GM12878 (cell line): ENCODE measurements around the gene ILF2. TPM values are rescaled to one million over a fixed set of nuclear protein-coding genes. Genes with fewer than 3 reads are reported as not detected.

Experiments
- ATAC-seq: fragments of 200-7000 bp; cut with Tn5 transposase; 3 replicates; pipeline ENCODE4 v1.9.1; 2020; ENCODE audit warnings: mild to moderate bottlenecking, moderate library complexity
- BruUV-seq: library from RNA; stranded (reverse); fragments of 400-500 nt; replicated peaks from 2 replicates; lab custom pipeline; 2021; lab: Mats Ljungman, UMichigan
- CTCF ChIA-PET: fragments of 300-600 bp; sonication (Branson Sonifier 250); formaldehyde crosslinking; extraction: SDS; loops from one replicate; lab custom pipeline; 2021; ENCODE audit warnings: inconsistent platforms; lab: Yijun Ruan, JAX
- POLR2A ChIA-PET: fragments of 350-600 bp; formaldehyde crosslinking; extraction: SDS; loops from one replicate; lab custom pipeline; 2021; ENCODE audit warnings: inconsistent platforms; lab: Charles Lee
- RAD21 ChIA-PET: fragments of 300-600 bp; sonication (Branson Sonifier 250); formaldehyde crosslinking; loops from one replicate; lab custom pipeline; 2023; ENCODE audit warnings: antibody characterized with exemption; ENCODE audit not compliant: unreplicated experiment; lab: Charles Lee
- SMC1A ChIA-PET: fragments of 300-600 bp; sonication (Branson Sonifier 250); formaldehyde crosslinking; loops from one replicate; lab custom pipeline; 2023; ENCODE audit not compliant: unreplicated experiment, uncharacterized antibody; lab: Charles Lee
- DNase-seq: peaks from one replicate; pipeline ENCODE4 v3.0.0-alpha.2; 2011; ENCODE audit warnings: low read depth, low spot score
- FAIRE-seq: peaks from 3 replicates; lab custom pipeline; 2011; peaks lifted over from hg19 to GRCh38; lab: Jason Lieb, UNC
- H2AFZ ChIP-seq: 2 replicates; pipeline ENCODE4 v1.6.0; 2011; ENCODE audit warnings: low read depth, low read length, control low read depth; ENCODE audit not compliant: control insufficient read depth
- H3K27ac ChIP-seq: 2 replicates; pipeline ENCODE4 v1.5.1; 2011; ENCODE audit warnings: control low read depth; ENCODE audit not compliant: control insufficient read depth, insufficient read depth
- H3K27me3 ChIP-seq, 2 experiments: replicated peaks in 1 of 2; 2 replicates each; pipeline versions ENCODE4 v1.6.0 to v1.6.1; 2011; ENCODE audit warnings: low read length in 1 of 2; ENCODE audit not compliant: control insufficient read depth in 2 of 2, insufficient read depth in 2 of 2
- H3K36me3 ChIP-seq, 2 experiments: 2 replicates each; pipeline ENCODE4 v1.5.1; 2011; ENCODE audit warnings: low read length in 1 of 2; ENCODE audit not compliant: control insufficient read depth in 2 of 2, insufficient read depth in 2 of 2
- H3K4me1 ChIP-seq: 2 replicates; pipeline ENCODE4 v1.6.1; 2011; ENCODE audit warnings: mild to moderate bottlenecking, low read length, moderate library complexity, mixed read lengths; ENCODE audit not compliant: control insufficient read depth, insufficient read depth
- H3K4me2 ChIP-seq: 2 replicates; pipeline ENCODE4 v1.6.0; 2011; ENCODE audit warnings: control low read depth; ENCODE audit not compliant: control insufficient read depth, insufficient read depth
- H3K4me3 ChIP-seq: fragments of 200-600 bp; sonication (generic); 2 replicates; pipeline ENCODE4 v1.5.1; 2016
- H3K79me2 ChIP-seq: 2 replicates; pipeline ENCODE4 v1.6.0; 2011; ENCODE audit warnings: low read length; ENCODE audit not compliant: control insufficient read depth, insufficient read depth
- H3K9ac ChIP-seq: 2 replicates; pipeline ENCODE4 v1.8.0; 2011; ENCODE audit warnings: low read length, control low read depth, mixed read lengths; ENCODE audit not compliant: control insufficient read depth, insufficient read depth
- H3K9me3 ChIP-seq: replicated peaks from 3 replicates; pipeline ENCODE4 v1.5.1; 2011; ENCODE audit warnings: mild to moderate bottlenecking, low read length; ENCODE audit not compliant: control insufficient read depth, insufficient read depth
- H4K20me1 ChIP-seq: 2 replicates; pipeline ENCODE4 v1.6.0; 2011; ENCODE audit not compliant: control insufficient read depth, insufficient read depth
- CHD1 ChIP-seq: IDR thresholded peaks from 2 replicates; pipeline ENCODE4 v1.6.1; 2012; ENCODE audit warnings: low read depth, low read length, improper control_type of control experiment
- FOXK2 ChIP-seq: fragments of 450-650 bp; IDR thresholded peaks from 2 replicates; pipeline ENCODE4 v1.6.1; 2017; ENCODE audit warnings: mild to moderate bottlenecking, moderate library complexity
- IRF5 ChIP-seq: fragments of 450-650 bp; IDR thresholded peaks from 2 replicates; pipeline ENCODE4 v1.6.1; 2017; ENCODE audit warnings: borderline replicate concordance
- JUND ChIP-seq: IDR thresholded peaks from 2 replicates; pipeline ENCODE4 v1.6.1; 2012; ENCODE audit warnings: low read depth, mild to moderate bottlenecking, low read length, improper control_type of control experiment, moderate library complexity
- NFYB ChIP-seq: IDR thresholded peaks from 2 replicates; pipeline ENCODE4 v1.6.1; 2011; ENCODE audit warnings: low read depth, mild to moderate bottlenecking, low read length, improper control_type of control experiment, moderate library complexity; ENCODE audit not compliant: insufficient read depth
- RELB ChIP-seq: fragments of 450-650 bp; IDR thresholded peaks from 2 replicates; pipeline ENCODE4 v1.6.1; 2017; ENCODE audit warnings: low read depth, mild to moderate bottlenecking, moderate library complexity
- YY1 ChIP-seq: IDR thresholded peaks from 2 replicates; pipeline ENCODE4 v1.6.1; 2011; ENCODE audit warnings: low read depth, mild to moderate bottlenecking, low read length
- WGBS: methylation state at CpG from one replicate; pipeline ENCODE4 v1.1.6; 2016; ENCODE audit warnings: low lambda C conversion rate; ENCODE audit not compliant: insufficient replicate concordance, insufficient coverage; ENCODE audit errors: missing lambda C conversion rate; 5-methylcytosine and 5-hydroxymethylcytosine counted together
- in situ Hi-C: fragments of 300-500 bp; cut with MboI; formaldehyde crosslinking; loops from 9 replicates; pipeline ENCODE4 v1.14.3; 2018; ENCODE audit warnings: mixed read lengths
- intact Hi-C: fragments of 100-400 bp; cut with micrococcal nuclease; formaldehyde crosslinking; loops from one replicate; pipeline ENCODE4 v1.14.2; 2022; ENCODE audit not compliant: unreplicated experiment
- polyA plus RNA-seq, 11 experiments: library from polyadenylated mRNA; depleted of rRNA in 4 of 11; unstranded in 6 of 11; stranded (reverse) in 5 of 11; fragments of >200 nt; fragmentation: Nextera tagmentation in 4 of 11; fragmentation: Illumina TruSeq in 1 of 11; extraction: Ambion mirVana in 4 of 11; extraction: Trizol in 1 of 11; gene quantifications; 1 replicate in 1 of 11; 2 replicates in 10 of 11; pipeline versions ENCODE4 v1.2.1 to v1.2.3, GENCODE V29; 2011 to 2016; ENCODE audit warnings: inconsistent platforms in 2 of 11, missing spikeins in 2 of 11, low read depth in 1 of 11
- total RNA-seq, 4 experiments: library from RNA; depleted of rRNA in 3 of 4; stranded (reverse); fragments of >200 nt in 3 of 4; fragmentation: Illumina TruSeq in 1 of 4; extraction: Trizol in 1 of 4; gene quantifications; 2 replicates each; pipeline versions ENCODE4 v1.2.1 to v1.2.3, GENCODE V29; 2013 to 2021

The ILF2 gene
- total and polyA plus RNA-seq, 10 of the 15 experiments (the other 5 are each of a cell fraction or from before 2014, with no cell fraction given): 261 to 520 (median 449) TPM

GRCh38 chr1:153636312-153636711 is 34.5 kb downstream of the ILF2 start:
- peaks cover 4 to 32% of the 10 kb centered on the region in 2 experiments for H3K36me3 ChIP-seq
- FAIRE-seq: no peak
- H3K79me2 ChIP-seq: peaks cover 33% of the 10 kb centered on the region
- no peak overlapping the region for H3K9ac ChIP-seq
- no peaks in the 10 kb centered on the region for H4K20me1 ChIP-seq
- H3K27me3 ChIP-seq: no peaks in the 10 kb centered on the region
- DNase-seq: no peak
- H3K4me3 ChIP-seq: peak overlapping the region; percentile 89
- in situ Hi-C loops: no loop called here
- peaks cover 6% of the 10 kb centered on the region for H3K4me1 ChIP-seq
- intact Hi-C loops: no loop called here
- no peak for ATAC-seq
- no peak overlapping the region for H2AFZ ChIP-seq
- ChIA-PET RAD21 (interaction anchor here (2.4 kb wide), 1 partner anchor 64 kb away, joined by 7 read pairs; no protein-coding TSS in a partner anchor), POLR2A (interaction anchor here (0.5 kb wide), 1 partner anchor 218 kb away, joined by 3 read pairs; no protein-coding TSS in a partner anchor), CTCF (interaction anchor here (1.6 kb wide), 1 partner anchor 64 kb away, joined by 5 read pairs; no protein-coding TSS in a partner anchor), SMC1A (interaction anchor here (1.1 to 1.8 kb wide), 3 partner anchors 17 to 64 kb away, joined by 3 to 5 read pairs (median 4); no protein-coding TSS in a partner anchor)
- no peaks in the 10 kb centered on the region for H3K9me3 ChIP-seq
- peak overlapping the region; percentile 46 for H3K4me2 ChIP-seq
- H3K27ac ChIP-seq: no peak overlapping the region
- TF ChIP-seq RELB: no peak
- no peak for TF ChIP-seq CHD1
- TF ChIP-seq YY1: no peak
- no peak for TF ChIP-seq NFYB
- TF ChIP-seq FOXK2: no peak
- TF ChIP-seq IRF5: no peak
- no peak for TF ChIP-seq JUND
- 96% methylated on average over 9 of the region's 9 CpGs for WGBS
- no TSS peak for BruUV-seq
